ENCODE measurements around the gene CRADD.

CRADD gene

GRCh38 chr12:93733928-93734327, 56.8 kb downstream of the CRADD start:
- Histone ChIP-seq H3K36me3 (ENCODE audit: control insufficient read depth, insufficient read depth, low read length) (no peaks in the 10 kb centered on the region), H3K4me1 (ENCODE audit: control insufficient read depth, insufficient read depth, low read length) (peaks cover 15% of the 10 kb centered on the region), H3K27me3 (ENCODE audit: control insufficient read depth, insufficient read depth, low read length) (no peaks in the 10 kb centered on the region), H3K9ac (ENCODE audit: low read length) (no peak overlapping the region), H3K4me3 (ENCODE audit: low read length) (no peak overlapping the region), H3K27ac (ENCODE audit: low read depth, low read length) (no peak overlapping the region)

DNA sequence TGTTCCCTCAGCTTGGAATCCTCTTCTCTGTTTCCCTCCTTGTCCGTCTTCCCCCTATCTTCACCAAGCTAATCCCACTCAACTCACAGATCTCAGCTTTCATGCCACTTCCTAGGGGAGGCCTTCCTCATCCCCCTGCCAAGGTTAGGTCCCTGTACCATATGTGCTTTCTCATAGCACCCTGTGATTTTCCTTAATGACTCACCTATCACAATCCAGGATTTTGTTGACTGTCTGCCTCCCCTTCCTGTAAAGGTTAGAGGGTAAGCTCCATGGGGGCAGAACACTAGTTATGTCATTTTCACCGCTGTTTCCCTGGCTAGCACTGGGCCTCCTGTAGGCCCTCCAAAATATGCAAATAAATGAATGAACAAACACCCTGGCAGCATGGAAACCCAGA, 57.6 kb downstream of the CRADD start:
- Histone ChIP-seq H3K27me3 (ENCODE audit: control insufficient read depth, insufficient read depth, low read length) (no peaks in the 10 kb centered on the region), H3K4me1 (ENCODE audit: control insufficient read depth, insufficient read depth, low read length) (peaks cover 15% of the 10 kb centered on the region), H3K27ac (ENCODE audit: low read depth, low read length) (no peak overlapping the region), H3K4me3 (ENCODE audit: low read length) (no peak overlapping the region), H3K9ac (ENCODE audit: low read length) (no peak overlapping the region), H3K36me3 (ENCODE audit: control insufficient read depth, insufficient read depth, low read length) (no peaks in the 10 kb centered on the region)

GRCh38 chr12:93736640-93737178, 59.5 kb downstream of the CRADD start:
- H3K27me3 ChIP-seq (ENCODE audit: control insufficient read depth, insufficient read depth, low read length) = no peaks in the 10 kb centered on the region
- H3K4me3 ChIP-seq (ENCODE audit: low read length) = no peak overlapping the region
- no peak overlapping the region for H3K27ac ChIP-seq (ENCODE audit: low read depth, low read length)
- H3K9ac ChIP-seq (ENCODE audit: low read length) = no peak overlapping the region
- H3K36me3 ChIP-seq (ENCODE audit: control insufficient read depth, insufficient read depth, low read length) = no peaks in the 10 kb centered on the region
- peaks cover 20% of the 10 kb centered on the region for H3K4me1 ChIP-seq (ENCODE audit: control insufficient read depth, insufficient read depth, low read length)

DNA sequence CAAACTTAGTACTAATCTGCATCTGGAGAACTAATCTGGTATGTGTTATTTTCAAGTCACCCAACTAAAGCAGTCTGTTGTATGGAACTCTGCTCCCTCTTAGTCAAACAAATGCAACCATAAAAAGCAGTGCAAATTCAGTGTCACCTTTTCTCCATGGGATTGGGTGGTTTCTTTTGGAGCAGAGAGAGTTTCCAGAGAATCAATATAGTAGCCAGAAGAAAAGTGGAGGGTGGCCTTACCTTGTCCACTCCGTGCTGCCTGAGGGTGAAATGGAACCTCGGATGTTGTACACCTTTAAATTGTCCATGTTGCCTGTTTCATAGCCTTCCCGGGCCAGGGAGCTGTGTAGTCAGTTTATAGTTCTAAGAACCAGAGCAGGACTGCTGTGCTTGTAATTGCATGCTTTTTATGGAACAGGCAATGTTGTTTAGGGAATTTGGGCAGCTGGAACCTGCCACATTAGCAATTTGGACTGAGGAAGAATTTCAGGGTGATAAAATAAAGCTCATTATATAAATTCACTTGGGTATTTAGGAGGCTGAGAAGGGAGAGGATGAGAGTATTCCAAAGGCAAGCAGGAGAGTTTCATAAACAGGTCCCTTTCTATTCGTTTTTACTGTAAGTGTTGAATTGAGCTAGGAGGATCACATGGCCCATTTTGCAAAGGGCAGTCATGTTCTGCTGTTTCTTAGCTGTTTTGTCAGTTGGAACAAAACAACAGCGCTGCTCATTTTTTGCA, 60.5 kb downstream of the CRADD start:
- Histone ChIP-seq H3K4me3 (ENCODE audit: low read length) (peak overlapping the region; percentile 1), H3K27ac (ENCODE audit: low read depth, low read length) (peak overlapping the region; percentile 86), H3K36me3 (ENCODE audit: control insufficient read depth, insufficient read depth, low read length) (no peaks in the 10 kb centered on the region), H3K4me1 (ENCODE audit: control insufficient read depth, insufficient read depth, low read length) (peaks cover 20% of the 10 kb centered on the region), H3K9ac (ENCODE audit: low read length) (no peak overlapping the region), H3K27me3 (ENCODE audit: control insufficient read depth, insufficient read depth, low read length) (no peaks in the 10 kb centered on the region)

- Histone ChIP-seq H3K4me3 (ENCODE audit: low read length) (peak overlapping the region; percentile 40), H3K9ac (ENCODE audit: low read length) (no peak overlapping the region), H3K4me1 (ENCODE audit: control insufficient read depth, insufficient read depth, low read length) (peaks cover 20% of the 10 kb centered on the region), H3K36me3 (ENCODE audit: control insufficient read depth, insufficient read depth, low read length) (no peaks in the 10 kb centered on the region), H3K27ac (ENCODE audit: low read depth, low read length) (peak overlapping the region; percentile 86), H3K27me3 (ENCODE audit: control insufficient read depth, insufficient read depth, low read length) (no peaks in the 10 kb centered on the region)
Measured at GRCh38 chr12:93738199-93739058, 61.3 kb downstream of the CRADD start.

- H3K9ac ChIP-seq (ENCODE audit: low read length) = no peak overlapping the region
- H3K27ac ChIP-seq (ENCODE audit: low read depth, low read length) = peak overlapping the region; percentile 88
- peaks cover 20% of the 10 kb centered on the region for H3K4me1 ChIP-seq (ENCODE audit: control insufficient read depth, insufficient read depth, low read length)
- no peaks in the 10 kb centered on the region for H3K27me3 ChIP-seq (ENCODE audit: control insufficient read depth, insufficient read depth, low read length)
- peak overlapping the region; percentile 2 for H3K4me3 ChIP-seq (ENCODE audit: low read length)
- no peaks in the 10 kb centered on the region for H3K36me3 ChIP-seq (ENCODE audit: control insufficient read depth, insufficient read depth, low read length)
Measured at GRCh38 chr12:93740751-93741150, 63.6 kb downstream of the CRADD start.

DNA sequence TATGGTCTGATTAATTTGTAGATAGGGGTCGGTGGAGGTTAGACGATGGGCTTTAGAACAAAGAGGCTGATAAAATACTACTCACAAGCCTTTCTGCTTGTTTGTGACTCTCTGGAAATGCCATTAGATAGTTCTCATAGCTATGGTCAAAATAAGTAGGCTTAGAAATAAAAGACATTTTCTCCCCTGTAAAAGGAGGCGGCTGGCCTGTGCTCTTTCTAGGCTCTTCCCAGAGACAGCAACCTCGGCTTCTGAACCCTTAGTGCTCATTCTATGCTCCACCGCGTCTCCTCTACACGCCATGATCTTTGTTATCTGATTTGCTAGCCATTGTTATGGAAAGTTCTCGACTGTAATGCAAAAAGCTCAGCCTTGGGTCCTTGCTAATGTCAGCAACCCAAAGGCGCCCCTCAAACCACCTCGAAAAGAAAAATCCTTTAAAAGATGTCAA, 64.5 kb downstream of the CRADD start:
- peak overlapping the region; percentile 81 for H3K4me3 ChIP-seq (ENCODE audit: low read length)
- peak overlapping the region; percentile 88 for H3K27ac ChIP-seq (ENCODE audit: low read depth, low read length)
- no peaks in the 10 kb centered on the region for H3K27me3 ChIP-seq (ENCODE audit: control insufficient read depth, insufficient read depth, low read length)
- H3K4me1 ChIP-seq (ENCODE audit: control insufficient read depth, insufficient read depth, low read length) = peaks cover 20% of the 10 kb centered on the region
- H3K36me3 ChIP-seq (ENCODE audit: control insufficient read depth, insufficient read depth, low read length) = no peaks in the 10 kb centered on the region
- peak overlapping the region; percentile 42 for H3K9ac ChIP-seq (ENCODE audit: low read length)

DNA sequence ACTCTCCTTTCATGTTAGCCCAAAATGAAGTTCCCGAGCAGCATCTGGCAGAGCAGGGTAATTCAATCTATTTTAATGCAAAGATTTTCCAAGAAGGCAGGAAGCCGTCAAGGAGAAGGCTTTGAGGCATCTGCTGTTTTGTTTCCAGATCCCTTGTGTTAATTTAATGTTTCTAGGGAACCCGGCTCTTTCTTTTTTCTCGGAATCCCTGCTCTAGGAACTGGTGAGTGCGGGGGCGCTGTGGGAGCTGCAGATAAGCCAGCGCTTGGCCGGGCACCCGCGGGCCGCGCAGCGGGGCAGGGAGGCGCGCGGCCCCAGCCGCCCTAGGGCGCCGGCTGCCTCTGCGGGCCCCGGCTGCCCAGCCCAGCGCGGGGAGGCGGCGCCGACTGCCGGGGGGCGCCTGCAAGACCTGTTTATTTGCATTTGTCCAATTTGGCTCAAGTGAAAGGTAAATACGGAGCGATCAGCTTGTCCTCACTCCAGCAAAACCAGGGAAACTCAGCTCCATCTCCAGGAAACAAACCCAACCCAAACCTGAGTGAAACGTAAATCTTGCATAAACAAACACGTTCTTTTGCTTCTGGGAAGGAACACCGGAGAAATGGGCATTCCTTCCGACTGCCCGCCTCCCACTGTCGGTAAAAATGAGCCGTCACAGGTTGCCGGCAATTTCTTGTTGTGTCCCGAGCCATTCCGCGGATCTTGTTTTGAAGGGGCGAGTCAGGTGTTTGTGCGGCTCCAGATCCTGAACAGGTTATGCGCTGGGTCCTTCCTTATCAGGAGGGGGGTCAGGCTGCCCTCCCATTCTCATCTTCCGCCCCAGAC, 65.1 kb downstream of the CRADD start:
- H3K4me3 ChIP-seq (ENCODE audit: low read length) = peak overlapping the region; percentile 81
- H3K36me3 ChIP-seq (ENCODE audit: control insufficient read depth, insufficient read depth, low read length) = no peaks in the 10 kb centered on the region
- peaks cover 19% of the 10 kb centered on the region for H3K4me1 ChIP-seq (ENCODE audit: control insufficient read depth, insufficient read depth, low read length)
- H3K27me3 ChIP-seq (ENCODE audit: control insufficient read depth, insufficient read depth, low read length) = no peaks in the 10 kb centered on the region
- H3K27ac ChIP-seq (ENCODE audit: low read depth, low read length) = peak overlapping the region; percentile 88
- H3K9ac ChIP-seq (ENCODE audit: low read length) = peak overlapping the region; percentile 42

DNA sequence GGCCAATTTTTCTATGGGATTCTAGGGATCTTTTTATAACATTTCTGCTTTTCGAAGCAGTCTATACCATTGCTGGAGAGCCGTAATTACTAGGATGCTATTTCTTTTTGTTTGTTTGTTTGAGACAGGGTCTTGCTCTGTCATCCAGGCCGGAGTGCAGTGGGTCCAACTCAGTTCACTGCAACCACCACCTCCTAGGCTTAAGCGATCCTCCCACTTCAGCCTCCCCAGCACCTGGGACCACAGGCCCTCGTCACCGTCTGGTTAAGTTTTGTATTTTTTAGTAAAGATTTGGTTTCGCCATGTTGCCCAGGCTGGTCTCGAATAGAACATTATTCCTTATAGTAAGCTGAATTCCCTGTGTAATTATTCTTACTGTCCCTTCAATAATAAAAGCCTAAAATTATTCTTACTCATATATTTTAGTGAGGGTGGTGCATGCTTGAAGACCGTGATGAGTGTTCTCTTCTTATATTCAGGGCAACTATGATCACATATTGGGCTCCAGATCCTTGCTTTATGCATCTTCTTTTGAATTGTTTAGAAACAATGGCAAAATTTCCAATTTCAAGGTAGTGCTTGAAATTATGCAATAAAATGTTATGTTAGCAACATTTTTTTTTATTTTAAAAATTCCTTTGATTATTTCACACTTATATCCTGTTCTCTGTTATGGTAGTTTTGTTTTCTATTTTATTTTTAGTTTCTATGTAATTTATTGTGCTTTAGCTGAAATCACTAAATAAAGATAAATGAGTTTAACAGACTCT, 66.2 kb downstream of the CRADD start:
- Histone ChIP-seq H3K9ac (ENCODE audit: low read length) (no peak overlapping the region), H3K4me3 (ENCODE audit: low read length) (no peak overlapping the region), H3K4me1 (ENCODE audit: control insufficient read depth, insufficient read depth, low read length) (peaks cover 9% of the 10 kb centered on the region)

DNA sequence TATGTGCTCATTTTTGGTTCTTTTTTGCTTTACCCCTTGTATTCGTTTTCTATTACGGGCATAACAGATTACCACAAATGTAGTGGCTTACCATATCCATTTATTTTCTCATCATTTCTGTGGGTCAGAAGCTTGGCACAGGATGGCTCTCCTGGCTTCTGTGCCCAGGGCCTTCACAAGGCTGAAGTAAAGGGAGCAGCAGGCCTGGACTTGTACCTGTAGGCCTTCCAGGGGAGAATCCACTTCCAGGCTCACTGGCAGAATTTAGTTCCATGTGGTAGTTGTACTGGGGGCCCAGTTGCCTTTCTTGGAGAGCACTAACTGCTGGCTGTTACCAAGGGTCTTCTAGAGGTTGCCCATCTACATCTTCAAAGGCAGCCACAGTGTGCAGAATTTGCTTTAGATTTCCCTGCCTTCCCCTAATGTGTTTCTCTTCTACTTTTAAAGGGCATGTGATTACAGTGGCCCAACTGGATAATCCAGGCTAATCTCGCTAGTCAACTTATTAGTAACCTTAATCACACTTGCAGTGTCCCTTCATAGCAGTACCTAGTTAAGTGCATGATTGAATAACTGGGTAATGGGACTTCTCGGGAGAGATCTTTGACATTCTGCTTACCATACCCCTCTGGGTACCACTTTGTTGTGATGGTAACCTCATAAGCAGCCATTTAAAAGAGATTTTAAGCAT, 67.0 kb downstream of the CRADD start:
- Histone ChIP-seq H3K4me1 (ENCODE audit: control insufficient read depth, insufficient read depth, low read length) (peaks cover 5% of the 10 kb centered on the region), H3K27me3 (ENCODE audit: control insufficient read depth, insufficient read depth, low read length) (no peaks in the 10 kb centered on the region), H3K27ac (ENCODE audit: low read depth, low read length) (no peak overlapping the region)

More for the DNA sequence above, 66.2 kb downstream of the CRADD start:
- Histone ChIP-seq H3K27ac (ENCODE audit: low read depth, low read length) (peak overlapping the region; percentile 88), H3K36me3 (ENCODE audit: control insufficient read depth, insufficient read depth, low read length) (no peaks in the 10 kb centered on the region), H3K27me3 (ENCODE audit: control insufficient read depth, insufficient read depth, low read length) (no peaks in the 10 kb centered on the region)

GRCh38 chr12:93745286-93745685, 68.1 kb downstream of the CRADD start:
- H3K27ac ChIP-seq (ENCODE audit: low read depth, low read length) = no peak overlapping the region
- no peak overlapping the region for H3K9ac ChIP-seq (ENCODE audit: low read length)
- H3K27me3 ChIP-seq (ENCODE audit: control insufficient read depth, insufficient read depth, low read length) = no peaks in the 10 kb centered on the region
- no peak overlapping the region for H3K4me3 ChIP-seq (ENCODE audit: low read length)
- peaks cover 5% of the 10 kb centered on the region for H3K4me1 ChIP-seq (ENCODE audit: control insufficient read depth, insufficient read depth, low read length)
- H3K36me3 ChIP-seq (ENCODE audit: control insufficient read depth, insufficient read depth, low read length) = no peaks in the 10 kb centered on the region

More for the DNA sequence above, 67.0 kb downstream of the CRADD start:
- Histone ChIP-seq H3K9ac (ENCODE audit: low read length) (no peak overlapping the region), H3K4me3 (ENCODE audit: low read length) (no peak overlapping the region), H3K36me3 (ENCODE audit: control insufficient read depth, insufficient read depth, low read length) (no peaks in the 10 kb centered on the region)
